Natural killer cell treated with Interleukin-12 subunit alpha and Interleukin-12 subunit beta and Interleukin-15 and Interleukin-18, amount 100 ng/mL, for 72 hours (primary cell): ENCODE measurements around the gene AIMP1. TPM values are rescaled to one million over a fixed set of nuclear protein-coding genes. Genes with fewer than 3 reads are reported as not detected.
"Not testable (repeated sequence)": the region's sequence is repeated elsewhere in the genome, so short reads cannot be mapped to it uniquely, and the experiment has no call there.

Experiments used
- ATAC-seq, 2 donors: fragments of 150-1000 bp; cut with Tn5 transposase in 1 of 2; sonication (Bioruptor Pico), chemical (Tn5 transposase) in 1 of 2; 2 replicates each; pipeline ENCODE4 v1.10.0; 2021
- DNase-seq: peaks from one replicate; pipeline ENCODE4 v3.0.0; 2022; ENCODE audit warnings: low spot score
- H3K27ac Mint-ChIP-seq, 2 donors: 1 replicate in 1 of 2; 2 replicates in 1 of 2; pipeline ENCODE4 v1.8.0; 2022; ENCODE audit warnings: mixed read lengths in 2 of 2, mild to moderate bottlenecking in 1 of 2, moderate library complexity in 1 of 2
- H3K27me3 Mint-ChIP-seq, 2 donors: 1 replicate in 1 of 2; 2 replicates in 1 of 2; pipeline ENCODE4 v1.8.0; 2022; ENCODE audit warnings: mixed read lengths in 2 of 2
- H3K36me3 Mint-ChIP-seq: one replicate; pipeline ENCODE4 v1.8.0; 2022; ENCODE audit warnings: mixed read lengths
- H3K4me1 Mint-ChIP-seq, 2 donors: 1 replicate in 1 of 2; 2 replicates in 1 of 2; pipeline ENCODE4 v1.8.0; 2022; ENCODE audit warnings: low read depth in 2 of 2, mixed read lengths in 2 of 2, mild to moderate bottlenecking in 1 of 2
- H3K4me3 Mint-ChIP-seq: one replicate; pipeline ENCODE4 v1.8.0; 2022; ENCODE audit warnings: mixed read lengths
- H3K9me3 Mint-ChIP-seq: 2 replicates; pipeline ENCODE4 v1.8.0; 2022; ENCODE audit warnings: mixed read lengths
- total RNA-seq, 2 donors: library from RNA; stranded (reverse); gene quantifications; one replicate each; pipeline ENCODE4 v1.2.3, GENCODE V29; 2022

Gene AIMP1
- total RNA-seq, 2 donors from 2014 or later: 51.0 to 54.4 TPM

GRCh38 chr4:106370214-106370613 is 53.9 kb downstream of the AIMP1 start:
- Mint-ChIP-seq H3K27me3 (peaks cover 19 to 33% of the 10 kb centered on the region in 2 donors), H3K9me3 (no peaks in the 10 kb centered on the region), H3K4me3 (no peak overlapping the region), H3K36me3 (no peaks in the 10 kb centered on the region), H3K27ac (no peak overlapping the region), H3K4me1 (no peaks in the 10 kb centered on the region)
- ATAC-seq (no peak), DNase-seq (no peak)

- DNase-seq: no peak
- Mint-ChIP-seq H3K27ac (no peak overlapping the region), H3K4me3 (no peak overlapping the region), H3K36me3 (no peaks in the 10 kb centered on the region), H3K27me3 (peaks cover 16 to 33% of the 10 kb centered on the region in 2 donors), H3K4me1 (no peaks in the 10 kb centered on the region), H3K9me3 (no peaks in the 10 kb centered on the region)
- ATAC-seq: no peak
Measured at GRCh38 chr4:106371161-106371560, 54.8 kb downstream of the AIMP1 start.

- Mint-ChIP-seq H3K9me3 (no peaks in the 10 kb centered on the region), H3K4me3 (no peak overlapping the region)
Measured at GRCh38 chr4:106373026-106373425, 56.7 kb downstream of the AIMP1 start.

GRCh38 chr4:106380179-106380578 is 63.8 kb downstream of the AIMP1 start:
- no peaks in the 10 kb centered on the region for H3K36me3 Mint-ChIP-seq
- no peak for DNase-seq
- no peak for ATAC-seq
- H3K27ac Mint-ChIP-seq: no peak overlapping the region
- H3K4me1 Mint-ChIP-seq: no peaks in the 10 kb centered on the region
- no peak overlapping the region for H3K4me3 Mint-ChIP-seq
- H3K27me3 Mint-ChIP-seq: peaks cover 5 to 7% of the 10 kb centered on the region in 2 donors
- H3K9me3 Mint-ChIP-seq: peaks cover 7% of the 10 kb centered on the region

More at GRCh38 chr4:106373026-106373425, 56.7 kb downstream of the AIMP1 start:
- DNase-seq: no peak
- H3K4me1 Mint-ChIP-seq: no peaks in the 10 kb centered on the region
- ATAC-seq: no peak
- no peak overlapping the region for H3K27ac Mint-ChIP-seq
- peaks cover 11 to 25% of the 10 kb centered on the region in 2 donors for H3K27me3 Mint-ChIP-seq
- no peaks in the 10 kb centered on the region for H3K36me3 Mint-ChIP-seq

GRCh38 chr4:106384878-106385277 is 68.5 kb downstream of the AIMP1 start:
- H3K27ac Mint-ChIP-seq: no peak overlapping the region
- no peak overlapping the region for H3K4me3 Mint-ChIP-seq
- no peaks in the 10 kb centered on the region for H3K36me3 Mint-ChIP-seq
- H3K27me3 Mint-ChIP-seq: no peaks in the 10 kb centered on the region
- DNase-seq (no peak), ATAC-seq (peak; percentile 43 to 45)
- no peaks in the 10 kb centered on the region for H3K4me1 Mint-ChIP-seq
- peaks cover 9% of the 10 kb centered on the region for H3K9me3 Mint-ChIP-seq

- H3K4me3 Mint-ChIP-seq: no peak overlapping the region
- no peaks in the 10 kb centered on the region for H3K27me3 Mint-ChIP-seq
- H3K36me3 Mint-ChIP-seq: no peaks in the 10 kb centered on the region
- H3K27ac Mint-ChIP-seq: no peak overlapping the region
- H3K9me3 Mint-ChIP-seq: peaks cover 9% of the 10 kb centered on the region
- no peaks in the 10 kb centered on the region for H3K4me1 Mint-ChIP-seq
- peak in 1 of 2 donors; percentile 43 for ATAC-seq
- DNase-seq: no peak
Measured at GRCh38 chr4:106385853-106386393, 69.6 kb downstream of the AIMP1 start.

GRCh38 chr4:106395582-106395981 is 79.2 kb downstream of the AIMP1 start:
- Mint-ChIP-seq H3K36me3 (peaks cover 6% of the 10 kb centered on the region), H3K27me3 (no peaks in the 10 kb centered on the region), H3K4me1 (no peaks in the 10 kb centered on the region), H3K27ac (no peak overlapping the region), H3K4me3 (no peak overlapping the region), H3K9me3 (peaks cover 19% of the 10 kb centered on the region)
- DNase-seq (no peak), ATAC-seq (no peak)

GRCh38 chr4:106398898-106399297 is 82.5 kb downstream of the AIMP1 start:
- not testable (repeated sequence) for H3K36me3 Mint-ChIP-seq, ATAC-seq

More at GRCh38 chr4:106398898-106399297, 82.5 kb downstream of the AIMP1 start:
- not testable (repeated sequence) for H3K4me3 Mint-ChIP-seq, H3K27ac Mint-ChIP-seq, H3K27me3 Mint-ChIP-seq, H3K4me1 Mint-ChIP-seq, DNase-seq
- H3K9me3 Mint-ChIP-seq: peaks cover 16% of the 10 kb centered on the region

Other genes with a start within 250 kb of the AIMP1 start
- gene TBCK, start 341 bp upstream of the AIMP1 start, total RNA-seq: 10 to 100 TPM; 31.3 to 46.1 TPM
- not detected for gene GIMD1, start 52.2 kb downstream of the AIMP1 start, total RNA-seq